Neural progenitor cell (in vitro differentiated cells): ENCODE data around the gene TNIP2.

ENCODE experiments used
- CTCF ChIP-seq: fragments of 200-600 bp; sonication (generic); IDR thresholded peaks from 2 replicates; pipeline ENCODE4 v1.5.1; 2017; ENCODE audit warnings: antibody characterized with exemption, mild to moderate bottlenecking
- EZH2 ChIP-seq: fragments of 200-600 bp; sonication (generic); IDR thresholded peaks from 2 replicates; pipeline ENCODE4 v1.6.1; 2017; ENCODE audit warnings: antibody characterized with exemption, mild to moderate bottlenecking, moderate library complexity

- TF ChIP-seq CTCF (no peak), EZH2 (no peak)
Observed at GRCh38 chr4:2793586-2794485, 37.7 kb upstream of the TNIP2 start.
